NB4 (cell line): ENCODE data around the gene FUOM.

Experiments used
- DNase-seq: peaks from one replicate; pipeline ENCODE4 v3.0.0; 2010; ENCODE audit warnings: low read depth
- H3K4me3 ChIP-seq: one replicate; pipeline ENCODE4 v1.5.1; 2011; ENCODE audit warnings: mild to moderate bottlenecking, low read depth, low read length, moderate library complexity
- MAX ChIP-seq: IDR thresholded peaks from 2 replicates; pipeline ENCODE4 v1.6.1; 2011; ENCODE audit warnings: low read depth, low read length
- MYC ChIP-seq: IDR thresholded peaks from 2 replicates; pipeline ENCODE4 v1.6.1; 2011; ENCODE audit warnings: low read depth, low read length
- POLR2A ChIP-seq: IDR thresholded peaks from 2 replicates; pipeline ENCODE4 v1.6.1; 2011; ENCODE audit warnings: mild to moderate bottlenecking; ENCODE audit not compliant: insufficient read length; ENCODE audit errors: extremely low read depth
- TF ChIP-seq, protein P1 (sequence below): IDR thresholded peaks from one replicate; pipeline ENCODE4 v1.5.1; 2012; ENCODE audit warnings: low read depth, low read length

The FUOM gene

GRCh38 chr10:133312769-133313145 lies 45.1 kb downstream of the FUOM start:
- no peak for DNase-seq
- H3K4me3 ChIP-seq, result no peak overlapping the region
- TF ChIP-seq MYC (no peak), MAX (no peak), POLR2A (no peak)
- TF ChIP-seq, protein P1, sequence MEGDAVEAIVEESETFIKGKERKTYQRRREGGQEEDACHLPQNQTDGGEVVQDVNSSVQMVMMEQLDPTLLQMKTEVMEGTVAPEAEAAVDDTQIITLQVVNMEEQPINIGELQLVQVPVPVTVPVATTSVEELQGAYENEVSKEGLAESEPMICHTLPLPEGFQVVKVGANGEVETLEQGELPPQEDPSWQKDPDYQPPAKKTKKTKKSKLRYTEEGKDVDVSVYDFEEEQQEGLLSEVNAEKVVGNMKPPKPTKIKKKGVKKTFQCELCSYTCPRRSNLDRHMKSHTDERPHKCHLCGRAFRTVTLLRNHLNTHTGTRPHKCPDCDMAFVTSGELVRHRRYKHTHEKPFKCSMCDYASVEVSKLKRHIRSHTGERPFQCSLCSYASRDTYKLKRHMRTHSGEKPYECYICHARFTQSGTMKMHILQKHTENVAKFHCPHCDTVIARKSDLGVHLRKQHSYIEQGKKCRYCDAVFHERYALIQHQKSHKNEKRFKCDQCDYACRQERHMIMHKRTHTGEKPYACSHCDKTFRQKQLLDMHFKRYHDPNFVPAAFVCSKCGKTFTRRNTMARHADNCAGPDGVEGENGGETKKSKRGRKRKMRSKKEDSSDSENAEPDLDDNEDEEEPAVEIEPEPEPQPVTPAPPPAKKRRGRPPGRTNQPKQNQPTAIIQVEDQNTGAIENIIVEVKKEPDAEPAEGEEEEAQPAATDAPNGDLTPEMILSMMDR, result no peak

DNA sequence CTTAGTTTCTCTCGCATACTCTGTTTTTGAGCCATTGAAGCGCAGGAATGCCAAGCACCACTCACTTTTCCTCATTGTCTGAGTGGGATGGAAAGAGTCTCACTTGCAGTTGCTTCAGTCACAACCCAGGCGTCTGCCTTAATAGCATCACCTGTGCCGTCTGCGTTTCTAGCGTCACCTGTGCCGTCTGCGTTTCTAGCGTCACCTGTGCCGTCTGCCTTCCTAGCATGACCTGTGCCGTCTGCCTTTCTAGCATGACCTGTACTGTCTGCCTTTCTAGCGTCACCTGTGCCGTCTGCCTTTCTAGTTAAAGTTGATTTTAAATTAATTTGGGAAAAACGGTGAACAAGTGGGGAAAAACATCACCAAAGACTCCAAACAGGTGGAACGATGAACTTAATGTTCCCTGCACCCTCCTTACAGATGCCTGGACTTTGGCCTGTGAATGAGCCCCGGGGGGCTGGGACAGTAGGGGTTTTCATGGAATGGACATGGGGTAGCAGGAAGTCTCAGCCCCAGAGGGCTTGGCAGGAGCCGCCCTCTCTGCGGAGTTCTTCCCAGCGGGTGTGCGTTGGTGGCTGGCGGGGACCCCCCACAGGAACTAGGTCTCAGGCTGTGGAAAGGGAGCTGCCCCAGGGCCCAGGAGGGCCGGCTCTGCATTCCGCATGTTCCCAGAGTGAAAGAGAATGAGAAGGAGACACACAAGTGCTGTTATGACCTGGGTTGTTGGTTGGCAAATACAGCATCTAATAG lies 45.6 kb downstream of the FUOM start:
- H3K4me3 ChIP-seq, result no peak overlapping the region
- no peak for DNase-seq
- TF ChIP-seq POLR2A, result no peak
- TF ChIP-seq, protein P1, result no peak
- no peak for TF ChIP-seq MYC
- TF ChIP-seq MAX, result no peak

- H3K4me3 ChIP-seq, result no peak overlapping the region
- no peak for DNase-seq
Measured at GRCh38 chr10:133311570-133311969, 46.2 kb downstream of the FUOM start.

DNA sequence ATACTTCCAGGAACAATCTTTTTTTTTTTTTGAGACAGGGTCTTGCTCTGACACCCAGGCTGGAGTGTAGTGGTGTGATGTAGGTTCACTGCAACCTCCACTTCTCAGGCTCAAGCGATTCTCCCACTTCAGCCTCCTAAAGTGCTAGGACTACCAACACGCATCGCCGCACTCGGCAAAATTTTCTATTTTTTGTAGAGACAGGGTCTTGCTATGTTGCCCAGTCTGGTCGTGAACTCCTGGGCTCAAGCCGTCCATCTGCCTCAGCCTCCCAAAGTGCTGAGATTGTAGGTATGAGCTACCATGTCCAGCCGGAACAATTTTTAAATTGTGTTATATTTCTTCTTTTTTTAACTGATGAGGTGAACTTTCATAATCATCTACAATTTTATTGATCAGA lies 47.0 kb downstream of the FUOM start:
- DNase-seq, result no peak
- TF ChIP-seq MYC, result no peak
- TF ChIP-seq MAX, result no peak
- TF ChIP-seq POLR2A, result no peak
- TF ChIP-seq, protein P1, result no peak
- no peak overlapping the region for H3K4me3 ChIP-seq

More at GRCh38 chr10:133311570-133311969, 46.2 kb downstream of the FUOM start:
- TF ChIP-seq POLR2A (no peak), MAX (no peak), MYC (no peak)
- TF ChIP-seq, protein P1, result no peak

DNA sequence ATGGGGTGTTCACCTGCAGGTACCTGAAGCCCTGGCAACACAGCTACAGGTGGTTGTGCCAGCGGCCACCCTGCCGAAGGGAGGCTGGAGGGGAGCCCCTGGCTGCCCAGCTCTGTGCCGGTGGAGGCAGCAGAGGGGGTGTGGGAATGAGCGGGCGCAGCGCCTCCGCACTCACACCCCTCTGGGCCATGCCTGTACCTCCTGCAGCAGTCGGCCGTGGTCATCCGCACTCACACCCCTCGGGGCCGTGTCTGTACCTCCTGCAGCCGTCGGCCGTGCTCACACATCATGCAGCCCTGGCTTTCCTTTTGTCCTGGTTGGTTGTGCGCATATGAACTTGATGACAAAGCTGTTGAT lies 47.4 kb downstream of the FUOM start:
- H3K4me3 ChIP-seq, result no peak overlapping the region
- TF ChIP-seq MAX, result no peak
- TF ChIP-seq, protein P1, result no peak
- TF ChIP-seq POLR2A, result no peak
- TF ChIP-seq MYC, result no peak
- no peak for DNase-seq
